NCI-H1092 (cell line): ENCODE results near the gene MTX3.

Experiments
- DNase-seq: peaks from one replicate; lab custom pipeline; 2025; lab: John Stamatoyannopoulos, UW

Gene MTX3

GRCh38 chr5:79982136-79982535, 8.9 kb downstream of the MTX3 start:
- DNase-seq: no peak

- no peak for DNase-seq
These were observed 14.1 kb downstream of the MTX3 start for GRCh38 chr5:79976759-79977515.

GRCh38 chr5:79975422-79975821, 15.6 kb downstream of the MTX3 start:
- DNase-seq: no peak

GRCh38 chr5:79974886-79975285, 16.2 kb downstream of the MTX3 start:
- DNase-seq: no peak

- no peak for DNase-seq
These were observed 17.1 kb downstream of the MTX3 start for GRCh38 chr5:79973996-79974395.

- no peak for DNase-seq
These were observed 17.6 kb downstream of the MTX3 start for GRCh38 chr5:79973511-79973910.

- DNase-seq: no peak
These were observed 19.9 kb downstream of the MTX3 start for GRCh38 chr5:79971156-79971555.

GRCh38 chr5:79966448-79966847, 24.6 kb downstream of the MTX3 start:
- no peak for DNase-seq

- DNase-seq: no peak
These were observed 26.9 kb downstream of the MTX3 start for GRCh38 chr5:79964136-79964535.

- DNase-seq: no peak
These were observed 27.6 kb downstream of the MTX3 start for GRCh38 chr5:79963261-79964061.

- no peak for DNase-seq
These were observed 28.4 kb downstream of the MTX3 start for GRCh38 chr5:79962575-79963222.

- DNase-seq: no peak
These were observed 29.1 kb downstream of the MTX3 start for GRCh38 chr5:79961716-79962574.

- DNase-seq: no peak
These were observed 31.7 kb downstream of the MTX3 start for GRCh38 chr5:79959407-79959806.

- DNase-seq: no peak
These were observed 35.0 kb downstream of the MTX3 start for GRCh38 chr5:79955941-79956670.

- no peak for DNase-seq
These were observed 35.6 kb downstream of the MTX3 start for GRCh38 chr5:79955356-79955895.

GRCh38 chr5:79954620-79955019, 36.4 kb downstream of the MTX3 start:
- DNase-seq: no peak

- no peak for DNase-seq
These were observed 43.5 kb downstream of the MTX3 start for GRCh38 chr5:79947567-79947966.

- no peak for DNase-seq
These were observed 52.6 kb downstream of the MTX3 start for GRCh38 chr5:79938468-79938867.

GRCh38 chr5:79936646-79937216, 54.3 kb downstream of the MTX3 start:
- DNase-seq: no peak

- no peak for DNase-seq
These were observed 54.9 kb downstream of the MTX3 start for GRCh38 chr5:79936002-79936645.
